Spleen (tissue), 13 donors: ENCODE results near the gene MB. TPM values are rescaled to one million over a fixed set of nuclear protein-coding genes. Genes with fewer than 3 reads are reported as not detected.
"Not testable (repeated sequence)": the region's sequence is repeated elsewhere in the genome, so short reads cannot be mapped to it uniquely, and the experiment has no call there.

Source experiments
- DNase-seq: peaks from one replicate; pipeline ENCODE4 v3.0.0-alpha.2; 2020
- H3K27ac ChIP-seq, 8 donors: fragments of 200-600 bp; sonication (generic) in 7 of 8; 1 replicate in 4 of 8; 2 replicates in 4 of 8; pipeline versions ENCODE4 v1.5.0 to v1.8.0; 2016 to 2021; ENCODE audit warnings: inconsistent platforms in 4 of 8, mild to moderate bottlenecking in 4 of 8, moderate library complexity in 1 of 8
- H3K27me3 ChIP-seq, 7 donors: fragments of 200-600 bp; sonication (generic) in 6 of 7; replicated peaks in 1 of 7; 1 replicate in 4 of 7; 2 replicates in 3 of 7; pipeline versions ENCODE4 v1.5.0 to v1.8.0; 2016 to 2021; ENCODE audit warnings: inconsistent platforms in 3 of 7, mild to moderate bottlenecking in 1 of 7
- H3K36me3 ChIP-seq, 6 donors: fragments of 200-600 bp; sonication (generic) in 5 of 6; 1 replicate in 4 of 6; 2 replicates in 2 of 6; pipeline versions ENCODE4 v1.5.0 to v1.8.0; 2016 to 2021; ENCODE audit warnings: inconsistent platforms in 2 of 6
- H3K4me1 ChIP-seq, 6 donors: fragments of 200-600 bp; sonication (generic) in 5 of 6; 1 replicate in 3 of 6; 2 replicates in 3 of 6; pipeline versions ENCODE4 v1.5.0 to v1.8.0; 2016 to 2021; ENCODE audit warnings: inconsistent platforms in 3 of 6
- H3K4me3 ChIP-seq, 8 donors: fragments of 200-600 bp; sonication (generic) in 7 of 8; 1 replicate in 4 of 8; 2 replicates in 4 of 8; pipeline versions ENCODE4 v1.5.0 to v1.8.0; 2016 to 2021; ENCODE audit warnings: inconsistent platforms in 4 of 8, mild to moderate bottlenecking in 4 of 8, moderate library complexity in 2 of 8
- H3K9me3 ChIP-seq, 8 donors: fragments of 200-600 bp; sonication (generic) in 7 of 8; 1 replicate in 4 of 8; 2 replicates in 4 of 8; pipeline versions ENCODE4 v1.5.0 to v1.8.0; 2016 to 2021; ENCODE audit warnings: inconsistent platforms in 4 of 8
- CTCF ChIP-seq, 11 experiments: fragments of 200-600 bp in 7 of 11; fragments of 450-650 bp in 4 of 11; sonication (generic) in 4 of 11; IDR thresholded peaks in 8 of 11; conservative IDR thresholded peaks in 3 of 11; 1 replicate in 7 of 11; 2 replicates in 4 of 11; pipeline versions ENCODE4 v1.4.0 to v1.8.0; 2016 to 2021; ENCODE audit warnings: antibody characterized with exemption in 11 of 11, inconsistent platforms in 4 of 11, mild to moderate bottlenecking in 1 of 11
- POLR2A ChIP-seq, 3 donors: fragments of 450-650 bp; IDR thresholded peaks; one replicate each; pipeline ENCODE4 v1.5.1; 2017; ENCODE audit warnings: antibody characterized with exemption in 3 of 3, mild to moderate bottlenecking in 1 of 3
- POLR2AphosphoS5 ChIP-seq, 3 donors: sonication (generic); formaldehyde crosslinking; IDR thresholded peaks; one replicate each; pipeline ENCODE4 v1.5.1; 2017; ENCODE audit warnings: antibody characterized with exemption in 3 of 3
- WGBS, 5 donors: extraction: QIAGEN DNeasy Blood & Tissue Kit in 3 of 5; methylation state at CpG; one replicate each; pipeline versions ENCODE4 v1.1.5 to v1.1.7; 2013 to 2018; 5-methylcytosine and 5-hydroxymethylcytosine counted together
- intact Hi-C: fragments of 100-400 bp; cut with DNase I; formaldehyde crosslinking; loops from one replicate; pipeline ENCODE4 v1.15.0; 2023; ENCODE audit warnings: low total_unique reads
- long read RNA-seq, 2 donors: transcript quantifications; one replicate each; lab custom pipeline, GENCODE V29; 2026
- polyA plus RNA-seq, 3 donors: library from polyadenylated mRNA; stranded (reverse); fragments of 200-250 nt; gene quantifications; one replicate each; pipeline ENCODE4 v1.2.1, GENCODE V29; 2013
- total RNA-seq, 7 donors: library from RNA; depleted of rRNA in 3 of 7; stranded (reverse); fragments of >200 nt in 3 of 7; fragmentation: NEBNext Ultra II Directional in 4 of 7; extraction: Animal tissue kit (Norgen Biotek cat#: 25700) in 4 of 7; gene quantifications; one replicate each; pipeline versions ENCODE4 v1.1.0 to v1.2.1, GENCODE V29; 2016 to 2021
- donor health status: healthy with polysubstance abuse.
- donor health status: DM: no; HTN: no; CAD: no; lungs with moderate emphysema.
- donor health status: DM: no; HTN: no; CAD: no.
- donor health status: Bipolar disorder and iron deficiency.
- donor health status: healthy.
- donor health status: DM: no; HTN: no; CAD: no.
- donor health status: DM: yes; HTN: yes; CAD: no.

MB gene
- under 1 TPM in 1 of 7 donors, not detected in 6; 0.64 TPM for total RNA-seq
- 1 to 10 TPM in 2 of 3 donors, under 1 TPM in 1; 0.93 to 5.0 (median 1.2) TPM for polyA plus RNA-seq
- long read RNA-seq, donor 1, result 0 reads
- long read RNA-seq, donor 2, partial matches to known transcripts, result 0 of 1 reads
- long read RNA-seq, donor 2, other reads (novel, unspliced or antisense), result 0 of 1 reads

- Histone ChIP-seq H3K36me3 (no peaks in the 10 kb centered on the region), H3K27me3 (peaks cover 0 to 4% (median 0%) of the 10 kb centered on the region in 7 donors), H3K27ac (no peak within 1 kb of the TSS), H3K4me1 (peaks cover 0 to under 1% (median 0%) of the 10 kb centered on the region in 6 donors), H3K4me3 (no peak within 1 kb of the TSS), H3K9me3 (no peaks in the 10 kb centered on the region)
- no peak for DNase-seq
- no peak for TF ChIP-seq CTCF (IDR thresholded peaks at IDR 0.05 in 8 of 11, conservative IDR thresholded peaks at IDR 0.05 in 3 of 11)
- intact Hi-C loops, result no loop called here
- 76 to 85% (median 78%) methylated on average over 16 of the region's 16 CpGs for WGBS, 5 donors
Measured at GRCh38 chr22:35617137-35617755, at the start of gene MB. Gene MB (minus strand): TSS chr22:35617329. CDS start chr22:35617257, 72 bp downstream.

- peaks cover 0 to 39% (median 31%) of the 10 kb centered on the region in 8 donors for H3K9me3 ChIP-seq
- H3K27me3 ChIP-seq, H3K4me3 ChIP-seq, H3K27ac ChIP-seq, DNase-seq, intact Hi-C loops: not testable (repeated sequence)
- H3K36me3 ChIP-seq, result peaks cover 0 to 45% (median 13%) of the 10 kb centered on the region in 6 donors
- 91 to 100% (median 93%) methylated on average over 1 of the region's 1 CpG for WGBS, 5 donors
- peaks cover 12 to 29% (median 25%) of the 10 kb centered on the region in 6 donors for H3K4me1 ChIP-seq
Measured at GRCh38 chr22:35666699-35667098, 49.6 kb upstream of the MB start.

DNA sequence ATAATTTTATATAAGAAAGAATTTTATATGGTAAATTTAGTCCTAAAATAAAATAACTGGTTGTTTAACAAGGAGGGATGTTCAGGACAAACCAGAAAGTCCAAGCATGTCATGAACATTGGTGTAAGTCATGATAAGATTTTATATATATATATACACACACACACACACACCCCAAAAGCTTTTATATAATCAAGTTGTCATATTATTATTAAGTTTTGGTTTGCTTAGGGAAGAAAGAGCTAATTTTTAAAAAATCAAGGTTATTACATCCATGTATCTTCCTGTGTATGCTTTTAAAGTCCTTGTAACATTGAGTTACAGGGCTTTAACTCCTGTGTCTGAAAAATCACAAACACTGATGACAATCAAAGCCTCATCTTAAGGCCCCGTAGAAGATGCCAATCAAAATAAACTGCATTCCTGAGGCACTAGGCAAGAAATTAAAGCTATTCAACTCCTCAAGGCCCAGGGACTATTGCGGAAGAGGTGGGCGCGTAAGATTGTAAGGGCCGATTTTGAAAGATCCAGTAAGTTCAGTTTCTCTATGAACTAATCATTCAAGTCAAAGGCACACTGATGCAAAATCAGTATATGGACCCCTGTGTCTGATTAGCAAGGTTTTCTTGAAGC lies 47.9 kb upstream of the MB start:
- no peak for DNase-seq
- intact Hi-C loops, result no loop called here
- no peak overlapping the region for H3K4me3 ChIP-seq
- peaks cover 0 to 61% (median 14%) of the 10 kb centered on the region in 6 donors for H3K36me3 ChIP-seq
- 95 to 99% (median 97%) methylated on average over 5 of the region's 5 CpGs for WGBS, 5 donors
- TF ChIP-seq POLR2A (IDR thresholded peaks at IDR 0.05), result no peak
- no peak for TF ChIP-seq CTCF (IDR thresholded peaks at IDR 0.05 in 8 of 11, conservative IDR thresholded peaks at IDR 0.05 in 3 of 11)
- no peak for TF ChIP-seq POLR2AphosphoS5 (IDR thresholded peaks at IDR 0.05)
- peaks cover 0 to 33% (median 29%) of the 10 kb centered on the region in 8 donors for H3K9me3 ChIP-seq
- H3K4me1 ChIP-seq, result peaks cover 27 to 45% (median 41%) of the 10 kb centered on the region in 6 donors
- H3K27ac ChIP-seq, result no peak overlapping the region
- H3K27me3 ChIP-seq, result no peaks in the 10 kb centered on the region

GRCh38 chr22:35663371-35663770 lies 46.2 kb upstream of the MB start:
- Histone ChIP-seq H3K27ac (peak overlapping the region; percentile 52 to 93 (median 76)), H3K4me3 (no peak overlapping the region), H3K4me1 (peaks cover 29 to 62% (median 51%) of the 10 kb centered on the region in 6 donors), H3K36me3 (peaks cover 5 to 77% (median 31%) of the 10 kb centered on the region in 6 donors), H3K9me3 (peaks cover 0 to 33% (median 29%) of the 10 kb centered on the region in 8 donors), H3K27me3 (no peaks in the 10 kb centered on the region)
- no peak for TF ChIP-seq CTCF (IDR thresholded peaks at IDR 0.05 in 8 of 11, conservative IDR thresholded peaks at IDR 0.05 in 3 of 11)
- no peak for TF ChIP-seq POLR2AphosphoS5 (IDR thresholded peaks at IDR 0.05)
- no peak for TF ChIP-seq POLR2A (IDR thresholded peaks at IDR 0.05)
- DNase-seq, result no peak
- WGBS, 5 donors, result 43 to 56% (median 49%) methylated on average over 3 of the region's 3 CpGs
- intact Hi-C loops, result no loop called here
